ENCODE measurements around the gene EPHA8.
A peak's percentile ranks its signal among the peaks of the same experiment; 100 is the strongest.

EPHA8 gene

GRCh38 chr1:22562584-22563583, at the start of gene EPHA8 (continued):
- TF ChIP-seq CTCF (tag by site-specific recombination; IDR thresholded peaks at IDR 0.05) (no peak), ZNF777 (tag by site-specific recombination; IDR thresholded peaks at IDR 0.05; ENCODE audit: borderline replicate concordance) (0 out of 2 replicates have a peak, but pooled peaks have one; percentile 23), ZNF248 (tag by site-specific recombination; IDR thresholded peaks at IDR 0.05) (no peak), GLIS2 (tag by site-specific recombination; IDR thresholded peaks at IDR 0.05) (0 out of 2 replicates have a peak, but pooled peaks have one; percentile 24), KLF8 (tag by site-specific recombination; IDR thresholded peaks at IDR 0.05) (no peak), ZFP41 (tag by site-specific recombination; IDR thresholded peaks at IDR 0.05; ENCODE audit: borderline replicate concordance) (no peak)

- CTCF ChIA-PET: no interaction called here
- no peak overlapping the region for H3K4me3 ChIP-seq (ENCODE audit: low read depth, low read length)
- no peaks in the 10 kb centered on the region for H3K4me1 ChIP-seq (ENCODE audit: control insufficient read depth, insufficient read depth, low read length)
- H3K36me3 ChIP-seq (ENCODE audit: control insufficient read depth in 2 of 2, insufficient read depth in 1 of 2, low read length in 2 of 2): peaks cover 0 to 98% of the 10 kb centered on the region in 2 experiments; a peak in 1 of 3 replicates
- POLR2A ChIA-PET: interaction anchor here (0.5 kb wide), 1 partner anchor 49 kb away, joined by 7 read pairs; no protein-coding TSS in a partner anchor
- TF ChIP-seq ZNF621 (tag by site-specific recombination; IDR thresholded peaks at IDR 0.05) (no peak), ZNF660 (tag by site-specific recombination; IDR thresholded peaks at IDR 0.05) (no peak), ZNF623 (tag by site-specific recombination; IDR thresholded peaks at IDR 0.05) (no peak), ZNF423 (tag by site-specific recombination; IDR thresholded peaks at IDR 0.05) (no peak), ZSCAN16 (tag by site-specific recombination; IDR thresholded peaks at IDR 0.05) (no peak), ZNF501 (tag by site-specific recombination; IDR thresholded peaks at IDR 0.05) (no peak), SALL2 (tag by site-specific recombination; IDR thresholded peaks at IDR 0.05; ENCODE audit: borderline replicate concordance) (no peak), ZNF146 (tag by site-specific recombination; IDR thresholded peaks at IDR 0.05) (no peak), ZNF488 (tag by site-specific recombination; IDR thresholded peaks at IDR 0.05) (no peak), ZNF596 (tag by site-specific recombination; IDR thresholded peaks at IDR 0.05) (no peak), ZNF133 (tag by site-specific recombination; IDR thresholded peaks at IDR 0.05) (no peak)
- H3K9me3 ChIP-seq (ENCODE audit: control insufficient read depth, insufficient read depth, low read depth, low read length): no peaks in the 10 kb centered on the region
- no peak overlapping the region for H3K27ac ChIP-seq (ENCODE audit: extremely low read depth, low read depth, low read length)
These were observed 46.2 kb upstream of the EPHA8 start for GRCh38 chr1:22516906-22517571.

- POLR2A ChIA-PET: no interaction called here
- Histone ChIP-seq H3K4me1 (ENCODE audit: control insufficient read depth, insufficient read depth, low read length) (no peaks in the 10 kb centered on the region), H3K27ac (ENCODE audit: extremely low read depth, low read depth, low read length) (no peak overlapping the region), H3K4me3 (ENCODE audit: low read depth, low read length) (no peak overlapping the region), H3K9me3 (ENCODE audit: control insufficient read depth, insufficient read depth, low read depth, low read length) (no peaks in the 10 kb centered on the region), H3K36me3 (ENCODE audit: control insufficient read depth in 2 of 2, insufficient read depth in 1 of 2, low read length in 2 of 2) (peaks cover 0 to 93% of the 10 kb centered on the region in 2 experiments; a peak in 1 of 3 replicates)
- CTCF ChIA-PET: no interaction called here
- peak; percentile 14; the same call in 1 of the 2 replicates for TF ChIP-seq ZIC2 (tag by site-specific recombination; IDR thresholded peaks at IDR 0.05)
- TF ChIP-seq ZBTB17 (tag by site-specific recombination; IDR thresholded peaks at IDR 0.05): no peak
- no peak for TF ChIP-seq ZNF623 (tag by site-specific recombination; IDR thresholded peaks at IDR 0.05)
- TF ChIP-seq ZNF169 (tag by site-specific recombination; IDR thresholded peaks at IDR 0.05): no peak
- TF ChIP-seq FEZF1 (tag by site-specific recombination; IDR thresholded peaks at IDR 0.05): 0 out of 2 replicates have a peak, but pooled peaks have one; percentile 11
- TF ChIP-seq ZNF488 (tag by site-specific recombination; IDR thresholded peaks at IDR 0.05): no peak
- TF ChIP-seq ZNF433 (tag by site-specific recombination; IDR thresholded peaks at IDR 0.05; ENCODE audit: low read depth): no peak
- no peak for TF ChIP-seq ZEB2 (tag by site-specific recombination; IDR thresholded peaks at IDR 0.05)
- no peak for TF ChIP-seq ZBTB10 (tag by site-specific recombination; IDR thresholded peaks at IDR 0.05)
- no peak for TF ChIP-seq ZNF23 (tag by site-specific recombination; IDR thresholded peaks at IDR 0.05; ENCODE audit: borderline replicate concordance)
These were observed 45.3 kb upstream of the EPHA8 start for GRCh38 chr1:22517956-22518355.
